Measurements from ENCODE around the gene SLC6A8. TPM values are rescaled to one million over a fixed set of nuclear protein-coding genes. Genes with fewer than 3 reads are reported as not detected.

The SLC6A8 gene
- total and polyA plus RNA-seq, 2 of the 4 experiments (the other 2 are of a cell fraction) = 7.2 to 25.5 TPM

DNA sequence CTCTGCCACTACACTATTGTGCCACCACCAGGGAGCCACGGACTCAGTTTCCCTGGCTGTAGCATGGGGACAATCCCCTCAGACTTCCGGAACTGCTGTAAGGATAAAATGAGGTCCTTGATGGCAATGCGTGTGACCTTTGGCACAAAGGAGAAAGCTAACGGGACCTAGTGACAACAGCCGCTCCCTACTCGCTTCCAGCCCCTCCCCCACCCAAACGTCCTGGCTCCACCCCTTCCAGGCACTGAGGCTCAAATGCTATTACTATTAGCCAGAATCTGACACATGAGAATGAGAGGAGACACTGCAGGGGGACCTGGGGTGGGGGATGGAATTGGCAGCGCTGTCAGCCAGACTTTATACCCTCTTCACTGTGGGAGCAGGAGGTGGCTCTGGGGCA, 46.1 kb upstream of the SLC6A8 start:
- Histone ChIP-seq H3K27ac (ENCODE audit: insufficient read depth, low read length) (no peak overlapping the region), H2BK120ac (ENCODE audit: low read depth, low read length) (no peak overlapping the region), H3K14ac (replicated peaks; ENCODE audit: low read depth, low read length) (no peak overlapping the region), H2BK5ac (ENCODE audit: low read depth, low read length, poor library complexity, severe bottlenecking) (no peak overlapping the region), H3K4me3 (ENCODE audit: insufficient read depth, low read depth, low read length) (no peak overlapping the region), H4K5ac (ENCODE audit: low read depth, low read length) (no peak overlapping the region), H3K23ac (ENCODE audit: low read depth, low read length) (no peak overlapping the region), H3K4me2 (ENCODE audit: low read depth, low read length) (no peak overlapping the region), H3K79me1 (ENCODE audit: low read depth in 1 of 2, low read length in 2 of 2) (no peaks in the 10 kb centered on the region), H2AFZ (replicated peaks; ENCODE audit: low read length, poor library complexity) (no peak overlapping the region), H2BK15ac (ENCODE audit: low read depth, low read length) (no peak overlapping the region), H4K8ac (ENCODE audit: low read depth in 2 of 2, low read length in 2 of 2) (no peak overlapping the region), H3K18ac (ENCODE audit: low read depth, low read length) (no peak overlapping the region), H4K91ac (ENCODE audit: insufficient read depth, low read depth, low read length) (no peak overlapping the region), H3K4ac (ENCODE audit: low read depth, low read length) (no peak overlapping the region), H3K4me1 (ENCODE audit: control insufficient read depth, insufficient read depth, low read length) (no peaks in the 10 kb centered on the region), H3K9me1 (ENCODE audit: insufficient read depth, low read length) (no peaks in the 10 kb centered on the region), H2AK9ac (replicated peaks; ENCODE audit: low read depth, low read length, poor library complexity) (no peak overlapping the region), H3K36me3 (ENCODE audit: control insufficient read depth, insufficient read depth, low read length) (no peaks in the 10 kb centered on the region), H3K9ac (ENCODE audit: low read depth, low read length) (no peak overlapping the region), H2BK20ac (ENCODE audit: low read depth, low read length) (no peak overlapping the region), H2AK5ac (ENCODE audit: low read depth, low read length) (no peak overlapping the region), H4K20me1 (ENCODE audit: insufficient read depth, low read length) (no peaks in the 10 kb centered on the region), H3K27me3 (ENCODE audit: control insufficient read depth, insufficient read depth, low read length) (peaks cover 49% of the 10 kb centered on the region), H3K9me3 (ENCODE audit: control insufficient read depth, insufficient read depth, low read length) (peaks cover 4% of the 10 kb centered on the region; the same call in 1 of the 2 replicates), H3K56ac (ENCODE audit: extremely low read depth, insufficient read depth, low read length) (no peak overlapping the region)
- ATAC-seq (ENCODE audit: low read depth) (no peak), DNase-seq (no peak)
- no TSS peak for BruUV-seq (replicated peaks)
- ChIA-PET CTCF (no interaction called here), POLR2A (ENCODE audit: unreplicated experiment) (no interaction called here)
- in situ Hi-C loops (cut with MboI; ENCODE audit: low sequenced_read_pairs) (no loop called here), intact Hi-C loops (cut with micrococcal nuclease) (no loop called here), dilution Hi-C loops (cut with HindIII; ENCODE audit: low sequenced_read_pairs, unreplicated experiment) (no loop called here)
- TF ChIP-seq BHLHE40 (IDR thresholded peaks at IDR 0.05; ENCODE audit: low read depth, low read length) (no peak), FOS (IDR thresholded peaks at IDR 0.05; ENCODE audit: low read depth, low read length) (no peak), CTCF (conservative IDR thresholded peaks at IDR 0.05; ENCODE audit: low read depth, low read length) (no peak), MXI1 (IDR thresholded peaks at IDR 0.05; ENCODE audit: borderline replicate concordance, low read depth, low read length) (no peak)
- WGBS, 2 experiments (ENCODE audit: extremely low coverage in 2 of 2, insufficient read length in 1 of 2) = no CpG with 5 or more reads among the region's 8 CpGs
